GM10847 (cell line): ENCODE results near the gene MIGA2.
A peak's percentile ranks its signal among the peaks of the same experiment; 100 is the strongest.

Experiments used
- POLR2A ChIP-seq: IDR thresholded peaks from 2 replicates; pipeline ENCODE4 v1.6.1; 2011; ENCODE audit not compliant: insufficient read length; ENCODE audit errors: extremely low read depth

The MIGA2 gene

DNA sequence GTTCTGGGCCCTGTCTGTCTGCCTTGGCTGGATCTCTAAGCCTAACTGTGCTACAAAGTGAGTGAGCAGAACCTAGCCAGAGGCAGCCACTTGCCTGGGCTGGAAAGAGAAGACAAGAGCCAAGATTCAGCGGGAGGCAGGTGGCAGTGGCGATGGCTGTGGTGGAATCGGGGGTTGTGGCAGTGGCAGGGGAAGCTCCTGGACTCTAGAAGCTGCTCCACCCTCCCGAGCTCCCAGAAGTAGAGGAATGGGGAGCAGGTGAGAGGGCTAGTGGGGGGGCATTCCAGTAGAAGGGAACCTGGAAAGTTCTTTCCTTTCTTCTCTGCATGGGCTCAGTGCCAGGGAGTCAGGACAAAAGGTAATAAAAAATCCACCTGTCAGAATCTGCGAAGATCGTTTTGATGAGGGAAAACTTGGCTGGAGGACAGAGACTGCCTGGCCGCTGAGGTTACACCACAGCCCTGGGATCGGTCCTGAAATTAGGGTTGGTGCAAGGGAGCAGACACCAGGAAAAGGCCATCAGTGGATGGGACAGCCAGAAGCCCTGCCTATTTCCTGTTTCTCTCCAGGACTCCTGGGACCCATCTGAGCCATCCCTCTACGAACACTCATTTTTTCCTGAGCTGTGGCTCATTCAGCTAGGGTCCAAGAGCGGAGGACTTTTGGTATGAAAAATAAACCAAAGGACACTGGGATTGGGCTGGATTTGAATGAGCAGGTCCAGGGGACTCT, 72.5 kb downstream of the MIGA2 start:
- TF ChIP-seq POLR2A: no peak

DNA sequence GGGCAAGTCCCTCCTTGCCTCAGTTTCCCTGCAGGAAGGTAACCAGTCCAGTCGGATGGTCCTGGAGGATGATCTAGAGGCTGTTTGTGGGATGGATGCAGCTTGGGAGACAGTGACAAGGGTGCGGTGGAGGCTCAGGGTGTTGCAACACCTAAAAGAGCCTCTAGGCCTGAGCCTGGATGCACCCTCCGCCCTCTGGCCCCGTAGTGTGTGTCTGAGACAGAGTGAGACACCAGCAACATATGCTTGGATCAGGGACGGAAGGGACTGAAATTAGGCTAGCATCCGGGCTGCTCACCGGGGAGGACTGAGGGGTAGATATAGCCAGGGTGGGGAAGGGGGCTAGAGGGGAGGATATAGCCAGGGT, 73.1 kb downstream of the MIGA2 start:
- TF ChIP-seq POLR2A: no peak

- TF ChIP-seq POLR2A: no peak
Observed at GRCh38 chr9:129109952-129110739, 73.7 kb downstream of the MIGA2 start.

GRCh38 chr9:129110740-129111527, 74.5 kb downstream of the MIGA2 start, which contains the start of the genes CRAT and PTPA:
TSS of gene CRAT (minus strand) at chr9:129110793. CDS start at chr9:129110509, 284 bp downstream.
TSS of gene PTPA (plus strand) at chr9:129111415. CDS start at chr9:129111601, 186 bp downstream.
- TF ChIP-seq POLR2A: peak; percentile 74

GRCh38 chr9:129111528-129112151, 75.2 kb downstream of the MIGA2 start:
- peak; percentile 41 for TF ChIP-seq POLR2A

GRCh38 chr9:129113645-129114304, 77.3 kb downstream of the MIGA2 start:
- no peak for TF ChIP-seq POLR2A

DNA sequence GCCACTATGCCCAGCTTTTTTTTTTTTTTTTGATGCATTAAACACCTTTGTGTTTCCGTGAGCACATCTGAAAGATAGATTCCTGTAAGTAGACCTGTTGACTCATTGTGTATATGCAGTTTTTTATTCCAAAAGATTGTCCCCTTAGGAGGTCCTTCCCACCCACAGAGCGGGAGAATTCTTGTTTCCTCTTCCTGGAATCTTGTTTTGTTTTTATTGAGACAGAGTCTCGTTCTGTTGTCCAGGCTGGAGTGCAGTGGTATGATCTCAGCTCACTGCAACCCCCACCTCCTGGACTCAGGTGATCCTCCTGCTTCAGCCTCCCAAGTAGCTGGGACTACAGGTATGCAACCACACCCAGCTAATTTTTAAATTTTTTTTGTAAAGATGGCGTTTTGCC, 82.4 kb downstream of the MIGA2 start:
- no peak for TF ChIP-seq POLR2A

DNA sequence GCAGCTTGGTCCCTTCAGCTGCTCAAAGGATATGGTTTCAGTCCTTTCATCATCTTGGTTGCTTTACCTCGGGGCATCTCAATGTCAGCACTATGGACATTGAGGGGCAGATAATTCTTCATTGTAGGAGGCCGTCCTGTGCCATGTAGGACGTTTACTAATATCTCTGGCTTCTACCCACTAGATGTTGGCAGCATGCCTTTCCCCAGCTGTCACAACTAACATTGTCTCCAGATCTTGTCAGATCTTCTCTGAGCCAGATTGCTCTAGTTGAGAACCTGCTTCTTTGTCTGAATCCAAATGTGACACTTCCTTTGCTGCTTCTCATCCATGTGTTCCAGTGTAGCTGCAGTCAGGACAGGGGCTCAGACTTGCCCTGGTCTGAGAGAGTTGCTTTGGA, 85.1 kb downstream of the MIGA2 start:
- TF ChIP-seq POLR2A: no peak
